ENCODE results near the gene RAB30.

RAB30 gene

GRCh38 chr11:83078269-83078668, 6.6 kb upstream of the RAB30 start:
- Histone ChIP-seq H3K36me3 (ENCODE audit: control insufficient read depth, insufficient read depth, low read length) (peaks cover 4% of the 10 kb centered on the region), H3K27me3 (replicated peaks; ENCODE audit: control insufficient read depth, insufficient read depth, low read length) (no peaks in the 10 kb centered on the region), H3K4me3 (replicated peaks; ENCODE audit: low read depth, low read length) (no peak overlapping the region)
- no peak for DNase-seq (ENCODE audit: extremely low read depth, insufficient read length)
- no peak for TF ChIP-seq CTCF (IDR thresholded peaks at IDR 0.05; ENCODE audit: insufficient read depth, low read length, poor library complexity, severe bottlenecking)

GRCh38 chr11:83073884-83074283, 2.2 kb upstream of the RAB30 start:
- Histone ChIP-seq H3K4me3 (replicated peaks; ENCODE audit: low read depth, low read length) (peak overlapping the region; percentile 83; the same call in 1 of the 2 replicates), H3K36me3 (ENCODE audit: control insufficient read depth, insufficient read depth, low read length) (peaks cover 2% of the 10 kb centered on the region; the same call in 1 of the 2 replicates), H3K27me3 (replicated peaks; ENCODE audit: control insufficient read depth, insufficient read depth, low read length) (no peaks in the 10 kb centered on the region)
- no peak for TF ChIP-seq CTCF (IDR thresholded peaks at IDR 0.05; ENCODE audit: insufficient read depth, low read length, poor library complexity, severe bottlenecking)
- DNase-seq (ENCODE audit: extremely low read depth, insufficient read length): no peak

- Histone ChIP-seq H3K4me3 (replicated peaks; ENCODE audit: low read depth, low read length) (peak overlapping the region; percentile 83), H3K27me3 (replicated peaks; ENCODE audit: control insufficient read depth, insufficient read depth, low read length) (no peaks in the 10 kb centered on the region), H3K36me3 (ENCODE audit: control insufficient read depth, insufficient read depth, low read length) (peaks cover 2% of the 10 kb centered on the region; the same call in 1 of the 2 replicates)
- TF ChIP-seq CTCF (IDR thresholded peaks at IDR 0.05; ENCODE audit: insufficient read depth, low read length, poor library complexity, severe bottlenecking): no peak
- DNase-seq (ENCODE audit: extremely low read depth, insufficient read length): no peak
These were observed 1.6 kb upstream of the RAB30 start for GRCh38 chr11:83073258-83073657.

- Histone ChIP-seq H3K4me3 (replicated peaks; ENCODE audit: low read depth, low read length) (peak overlapping the region; percentile 83), H3K27me3 (replicated peaks; ENCODE audit: control insufficient read depth, insufficient read depth, low read length) (no peaks in the 10 kb centered on the region), H3K36me3 (ENCODE audit: control insufficient read depth, insufficient read depth, low read length) (peaks cover 2% of the 10 kb centered on the region; the same call in 1 of the 2 replicates)
- DNase-seq (ENCODE audit: extremely low read depth, insufficient read length): no peak
- no peak for TF ChIP-seq CTCF (IDR thresholded peaks at IDR 0.05; ENCODE audit: insufficient read depth, low read length, poor library complexity, severe bottlenecking)
These were observed 899 bp upstream of the RAB30 start for GRCh38 chr11:83072350-83073242.

- DNase-seq (ENCODE audit: extremely low read depth, insufficient read length): no peak
- Histone ChIP-seq H3K4me3 (replicated peaks; ENCODE audit: low read depth, low read length) (peak overlapping the region; percentile 80), H3K36me3 (ENCODE audit: control insufficient read depth, insufficient read depth, low read length) (peaks cover 2% of the 10 kb centered on the region; the same call in 1 of the 2 replicates), H3K27me3 (replicated peaks; ENCODE audit: control insufficient read depth, insufficient read depth, low read length) (no peaks in the 10 kb centered on the region)
- TF ChIP-seq CTCF (IDR thresholded peaks at IDR 0.05; ENCODE audit: insufficient read depth, low read length, poor library complexity, severe bottlenecking): no peak
These were observed 748 bp downstream of the RAB30 start for GRCh38 chr11:83070731-83071566.

Data from GM06990 (cell line).